Smooth muscle cell (in vitro differentiated cells): ENCODE data around the gene RAPSN. TPM values are rescaled to one million over a fixed set of nuclear protein-coding genes. Genes with fewer than 3 reads are reported as not detected.

Source experiments
- DNase-seq: peaks from one replicate; lab custom pipeline; 2025; ENCODE audit not compliant: unreplicated experiment; lab: John Stamatoyannopoulos, UW
- H2AFZ ChIP-seq: fragments of 200-600 bp; sonication (generic); 2 replicates; pipeline ENCODE4 v1.6.0; 2016; ENCODE audit warnings: antibody characterized with exemption, low read depth, mild to moderate bottlenecking
- H3F3A ChIP-seq: fragments of 200-600 bp; sonication (generic); 2 replicates; pipeline ENCODE4 v1.6.0; 2017; ENCODE audit warnings: antibody characterized with exemption, low read depth
- H3K27ac ChIP-seq: fragments of 200-600 bp; sonication (generic); 2 replicates; pipeline ENCODE4 v1.5.1; 2016; ENCODE audit warnings: low read depth, mild to moderate bottlenecking
- H3K27me3 ChIP-seq: fragments of 200-600 bp; sonication (generic); 2 replicates; pipeline ENCODE4 v1.6.1; 2016; ENCODE audit warnings: low read depth, mild to moderate bottlenecking
- H3K36me3 ChIP-seq: fragments of 200-600 bp; sonication (generic); 2 replicates; pipeline ENCODE4 v1.5.1; 2016; ENCODE audit warnings: low read depth
- H3K4me1 ChIP-seq: fragments of 200-600 bp; sonication (generic); 2 replicates; pipeline ENCODE4 v1.5.1; 2016; ENCODE audit warnings: low read depth
- H3K4me2 ChIP-seq: fragments of 200-600 bp; sonication (generic); 2 replicates; pipeline ENCODE4 v1.6.0; 2016; ENCODE audit warnings: mild to moderate bottlenecking
- H3K4me3 ChIP-seq: fragments of 200-600 bp; sonication (generic); 2 replicates; pipeline ENCODE4 v1.5.1; 2016; ENCODE audit warnings: mild to moderate bottlenecking
- H3K79me2 ChIP-seq: fragments of 200-600 bp; sonication (generic); 2 replicates; pipeline ENCODE4 v1.6.0; 2016; ENCODE audit warnings: low read depth, mild to moderate bottlenecking
- H3K9ac ChIP-seq: fragments of 200-600 bp; sonication (generic); 2 replicates; pipeline ENCODE4 v1.6.0; 2016; ENCODE audit warnings: low read depth
- H3K9me3 ChIP-seq: fragments of 200-600 bp; sonication (generic); replicated peaks from 2 replicates; pipeline ENCODE4 v1.5.1; 2016; ENCODE audit warnings: low read depth
- H4K20me1 ChIP-seq: fragments of 200-600 bp; sonication (generic); 2 replicates; pipeline ENCODE4 v1.6.0; 2016; ENCODE audit warnings: low read depth
- WGBS: methylation state at CpG from one replicate; pipeline ENCODE4 v1.1.7; 2016; ENCODE audit warnings: low lambda C conversion rate; 5-methylcytosine and 5-hydroxymethylcytosine counted together
- polyA plus RNA-seq: library from polyadenylated mRNA; unstranded; fragments of >200 nt; fragmentation: Nextera tagmentation; extraction: Ambion mirVana; gene quantifications from 2 replicates; pipeline ENCODE4 v1.2.1, GENCODE V29; 2016
- total RNA-seq: library from RNA; depleted of rRNA; stranded (reverse); fragments of >200 nt; gene quantifications from 2 replicates; pipeline ENCODE4 v1.2.3, GENCODE V29; 2014
- TF ChIP-seq, protein P1 (sequence below): fragments of 200-600 bp; sonication (generic); IDR thresholded peaks from 2 replicates; pipeline ENCODE4 v1.5.1; 2017; ENCODE audit warnings: borderline replicate concordance, mild to moderate bottlenecking, antibody characterized with exemption; ENCODE audit not compliant: insufficient read depth, poor library complexity, severe bottlenecking

The RAPSN gene
- total and polyA plus RNA-seq, 2 experiments from 2014 or later: 0.41 TPM; not detected in 1

DNA sequence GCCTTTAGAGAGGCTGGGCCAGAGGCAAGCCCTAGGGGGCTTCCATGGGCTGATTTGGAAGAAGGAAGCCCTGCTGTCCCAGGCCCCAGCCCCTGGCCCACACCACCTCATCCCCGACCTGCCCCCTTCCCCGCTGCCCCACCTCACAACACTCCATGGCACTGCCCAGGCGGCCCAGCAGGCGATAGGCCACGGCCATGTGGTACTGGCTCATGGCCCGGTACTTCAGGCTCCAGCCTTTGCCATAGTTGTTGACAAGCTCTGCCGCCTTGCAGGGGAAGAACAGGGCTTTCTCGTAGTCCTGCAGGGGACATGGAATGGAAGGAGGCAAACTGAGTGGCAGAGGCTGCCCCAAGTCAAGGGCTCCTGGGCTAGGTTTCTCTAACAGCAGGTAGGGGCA is 6.4 kb downstream of the RAPSN start:
- Histone ChIP-seq H3K36me3 (no peaks in the 10 kb centered on the region), H3K9ac (no peak overlapping the region), H4K20me1 (no peaks in the 10 kb centered on the region), H3K4me1 (no peaks in the 10 kb centered on the region), H3K79me2 (no peaks in the 10 kb centered on the region), H3K4me3 (no peak overlapping the region), H3K27ac (no peak overlapping the region), H3F3A (no peaks in the 10 kb centered on the region), H3K9me3 (no peaks in the 10 kb centered on the region), H3K4me2 (no peak overlapping the region), H3K27me3 (no peaks in the 10 kb centered on the region), H2AFZ (no peak overlapping the region)
- DNase-seq: no peak
- TF ChIP-seq, protein P1, sequence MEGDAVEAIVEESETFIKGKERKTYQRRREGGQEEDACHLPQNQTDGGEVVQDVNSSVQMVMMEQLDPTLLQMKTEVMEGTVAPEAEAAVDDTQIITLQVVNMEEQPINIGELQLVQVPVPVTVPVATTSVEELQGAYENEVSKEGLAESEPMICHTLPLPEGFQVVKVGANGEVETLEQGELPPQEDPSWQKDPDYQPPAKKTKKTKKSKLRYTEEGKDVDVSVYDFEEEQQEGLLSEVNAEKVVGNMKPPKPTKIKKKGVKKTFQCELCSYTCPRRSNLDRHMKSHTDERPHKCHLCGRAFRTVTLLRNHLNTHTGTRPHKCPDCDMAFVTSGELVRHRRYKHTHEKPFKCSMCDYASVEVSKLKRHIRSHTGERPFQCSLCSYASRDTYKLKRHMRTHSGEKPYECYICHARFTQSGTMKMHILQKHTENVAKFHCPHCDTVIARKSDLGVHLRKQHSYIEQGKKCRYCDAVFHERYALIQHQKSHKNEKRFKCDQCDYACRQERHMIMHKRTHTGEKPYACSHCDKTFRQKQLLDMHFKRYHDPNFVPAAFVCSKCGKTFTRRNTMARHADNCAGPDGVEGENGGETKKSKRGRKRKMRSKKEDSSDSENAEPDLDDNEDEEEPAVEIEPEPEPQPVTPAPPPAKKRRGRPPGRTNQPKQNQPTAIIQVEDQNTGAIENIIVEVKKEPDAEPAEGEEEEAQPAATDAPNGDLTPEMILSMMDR: no peak
- over 99% methylated on average over 8 of the region's 8 CpGs for WGBS

DNA sequence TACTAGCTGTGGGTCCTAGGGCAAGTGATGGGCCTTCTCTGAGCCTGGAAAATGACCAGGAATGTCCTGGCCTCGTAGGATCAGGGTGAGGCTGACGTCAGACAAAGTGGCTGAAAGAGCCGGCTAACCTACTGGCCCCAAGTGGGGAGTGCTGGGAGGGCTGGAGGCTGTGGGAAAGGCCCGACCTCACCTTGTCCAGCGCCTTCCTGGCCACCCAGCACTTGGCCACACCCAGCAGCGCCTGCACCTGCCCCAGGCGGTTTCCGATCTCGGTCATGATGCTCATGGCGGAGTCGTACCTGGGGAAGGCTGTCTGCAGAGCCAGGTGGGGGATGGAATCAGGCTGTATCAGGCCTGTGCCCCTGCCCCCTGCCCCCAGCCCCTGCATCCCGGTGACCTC is 7.5 kb downstream of the RAPSN start:
- TF ChIP-seq, protein P1: no peak
- Histone ChIP-seq H3F3A (no peaks in the 10 kb centered on the region), H3K4me2 (no peak overlapping the region), H2AFZ (no peak overlapping the region), H3K4me1 (no peaks in the 10 kb centered on the region), H3K9ac (no peak overlapping the region), H3K79me2 (no peaks in the 10 kb centered on the region), H3K27ac (no peak overlapping the region), H4K20me1 (no peaks in the 10 kb centered on the region), H3K9me3 (no peaks in the 10 kb centered on the region), H3K4me3 (no peak overlapping the region), H3K27me3 (no peaks in the 10 kb centered on the region), H3K36me3 (no peaks in the 10 kb centered on the region)
- 92% methylated on average over 11 of the region's 12 CpGs for WGBS
- DNase-seq: no peak

DNA sequence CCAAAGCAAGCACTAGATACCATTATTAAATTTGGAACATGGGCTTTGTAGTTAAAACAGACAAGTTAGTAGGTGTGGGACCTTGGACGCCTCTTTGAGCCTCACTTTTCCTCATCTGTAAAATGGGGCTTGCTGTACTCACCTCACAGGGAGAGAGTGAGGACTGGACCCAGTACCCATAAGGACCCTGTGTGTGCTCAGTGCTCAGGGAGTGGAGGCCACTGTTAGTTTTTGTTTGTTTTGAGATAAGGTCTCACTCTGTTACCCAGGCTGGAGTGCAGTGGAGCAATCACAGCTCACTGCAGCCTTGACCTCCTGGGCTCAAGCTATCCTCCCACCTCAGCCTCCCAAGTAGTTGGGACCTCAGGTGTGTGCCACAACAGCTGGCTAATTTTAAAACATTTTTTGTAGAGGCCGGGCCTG is 8.9 kb downstream of the RAPSN start:
- no peaks in the 10 kb centered on the region for H3K36me3 ChIP-seq
- no peaks in the 10 kb centered on the region for H3K27me3 ChIP-seq
- H3K9ac ChIP-seq: no peak overlapping the region
- no peaks in the 10 kb centered on the region for H3K4me1 ChIP-seq
- H3K4me3 ChIP-seq: no peak overlapping the region
- no peak overlapping the region for H3K27ac ChIP-seq
- TF ChIP-seq, protein P1: no peak
- H2AFZ ChIP-seq: no peak overlapping the region
- H3K9me3 ChIP-seq: no peaks in the 10 kb centered on the region
- no peak for DNase-seq
- no peak overlapping the region for H3K4me2 ChIP-seq
- H3K79me2 ChIP-seq: no peaks in the 10 kb centered on the region
- no peaks in the 10 kb centered on the region for H4K20me1 ChIP-seq
- WGBS: 48% methylated on average over 2 of the region's 2 CpGs
- no peaks in the 10 kb centered on the region for H3F3A ChIP-seq

DNA sequence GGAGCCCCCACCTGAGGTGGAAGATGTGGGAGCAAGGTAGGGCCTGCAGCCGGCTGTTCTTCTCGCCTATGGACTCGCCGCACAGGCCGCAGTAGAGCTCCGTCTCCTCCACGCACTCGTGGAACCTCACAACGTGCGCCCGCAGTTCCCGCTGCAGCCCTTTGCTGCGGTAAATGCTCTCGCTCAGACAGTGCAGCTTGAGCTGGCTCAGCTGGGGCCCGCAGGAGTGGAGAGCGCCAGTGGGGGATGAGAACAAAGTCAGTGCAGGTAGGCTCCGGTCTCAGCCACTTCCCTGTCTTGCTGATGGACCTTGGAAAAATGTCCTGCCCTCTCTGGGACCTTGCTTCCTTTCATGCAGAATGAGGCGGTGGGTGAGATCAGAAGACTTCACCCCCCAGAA is 10.2 kb downstream of the RAPSN start:
- Histone ChIP-seq H3K27ac (no peak overlapping the region), H3K9ac (no peak overlapping the region), H3K27me3 (no peaks in the 10 kb centered on the region), H3K4me1 (no peaks in the 10 kb centered on the region), H4K20me1 (no peaks in the 10 kb centered on the region), H3K4me3 (no peak overlapping the region), H3K4me2 (no peak overlapping the region), H3K9me3 (no peaks in the 10 kb centered on the region), H3K36me3 (no peaks in the 10 kb centered on the region), H3K79me2 (no peaks in the 10 kb centered on the region), H3F3A (no peaks in the 10 kb centered on the region), H2AFZ (no peak overlapping the region)
- WGBS: 97% methylated on average over 18 of the region's 18 CpGs
- DNase-seq: no peak
- TF ChIP-seq, protein P1: no peak
